C4-2B (cell line): Measurements from ENCODE around the gene IYD.

Source experiments
- CTCF ChIP-seq: fragments of 450-650 bp; conservative IDR thresholded peaks from 2 replicates; pipeline ENCODE4 v1.5.1; 2017; ENCODE audit warnings: mild to moderate bottlenecking
- ZFX ChIP-seq: fragments of 450-650 bp; IDR thresholded peaks from 2 replicates; pipeline ENCODE4 v1.6.1; 2017

DNA sequence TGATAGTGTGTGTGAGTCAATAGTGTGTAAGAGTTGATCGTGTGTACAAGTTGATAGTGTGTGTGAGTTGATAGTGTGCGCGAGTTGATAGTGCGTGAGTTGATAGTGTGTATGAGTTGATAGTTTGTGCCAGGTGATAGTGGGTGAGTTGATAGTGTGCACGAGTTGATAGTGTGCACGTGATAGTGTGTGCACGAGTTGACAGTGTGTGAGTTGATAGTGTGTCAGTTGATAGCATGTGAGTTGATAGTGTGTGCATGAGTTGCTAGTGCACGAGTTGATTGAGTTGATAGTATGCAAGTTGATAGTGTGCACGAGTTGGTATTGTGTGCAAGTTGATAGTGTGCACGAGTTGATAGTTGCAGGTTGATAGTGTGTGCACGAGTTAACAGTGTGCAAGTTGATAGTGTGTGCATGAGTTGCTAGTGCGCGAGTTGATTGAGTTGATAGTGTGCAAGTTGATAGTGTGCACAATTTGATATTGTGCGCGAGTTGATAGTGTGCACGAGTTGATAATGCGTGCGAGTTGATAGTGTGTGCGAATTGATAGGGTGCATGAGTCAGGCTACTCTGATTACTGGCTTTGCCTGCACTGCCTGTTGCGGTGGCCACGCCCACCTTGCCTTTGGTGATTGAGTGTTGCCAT is 35.8 kb upstream of the IYD start:
- TF ChIP-seq CTCF (no peak), ZFX (no peak)
